ENCODE results near the gene ADGRG6.

DNA sequence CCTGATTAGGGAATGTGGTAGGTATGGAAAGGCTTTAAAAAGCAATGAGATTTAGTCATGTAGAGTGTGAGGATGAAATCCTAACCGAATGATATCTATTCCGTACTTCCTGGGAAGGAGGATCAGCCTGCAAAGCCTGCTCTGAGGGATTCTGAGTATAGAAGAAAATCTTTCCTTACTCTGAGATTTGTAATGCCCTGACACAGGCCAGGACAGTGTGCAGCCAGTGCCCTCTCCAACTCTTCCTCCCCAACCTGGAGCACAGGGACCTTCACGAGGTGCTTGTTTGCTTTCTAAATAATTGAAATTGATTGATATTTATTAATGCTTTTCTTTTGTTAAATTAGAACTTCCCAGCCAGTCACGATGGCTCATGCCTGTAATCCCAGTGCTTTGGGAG is 131.6 kb downstream of the ADGRG6 start:
- TF ChIP-seq, protein P1, sequence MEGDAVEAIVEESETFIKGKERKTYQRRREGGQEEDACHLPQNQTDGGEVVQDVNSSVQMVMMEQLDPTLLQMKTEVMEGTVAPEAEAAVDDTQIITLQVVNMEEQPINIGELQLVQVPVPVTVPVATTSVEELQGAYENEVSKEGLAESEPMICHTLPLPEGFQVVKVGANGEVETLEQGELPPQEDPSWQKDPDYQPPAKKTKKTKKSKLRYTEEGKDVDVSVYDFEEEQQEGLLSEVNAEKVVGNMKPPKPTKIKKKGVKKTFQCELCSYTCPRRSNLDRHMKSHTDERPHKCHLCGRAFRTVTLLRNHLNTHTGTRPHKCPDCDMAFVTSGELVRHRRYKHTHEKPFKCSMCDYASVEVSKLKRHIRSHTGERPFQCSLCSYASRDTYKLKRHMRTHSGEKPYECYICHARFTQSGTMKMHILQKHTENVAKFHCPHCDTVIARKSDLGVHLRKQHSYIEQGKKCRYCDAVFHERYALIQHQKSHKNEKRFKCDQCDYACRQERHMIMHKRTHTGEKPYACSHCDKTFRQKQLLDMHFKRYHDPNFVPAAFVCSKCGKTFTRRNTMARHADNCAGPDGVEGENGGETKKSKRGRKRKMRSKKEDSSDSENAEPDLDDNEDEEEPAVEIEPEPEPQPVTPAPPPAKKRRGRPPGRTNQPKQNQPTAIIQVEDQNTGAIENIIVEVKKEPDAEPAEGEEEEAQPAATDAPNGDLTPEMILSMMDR (IDR thresholded peaks at IDR 0.05; ENCODE audit: low read length), result no peak
- TF ChIP-seq EZH2 (optimal IDR thresholded peaks at IDR 0.05; ENCODE audit: low read depth, low read length), result no peak

Measured in MM.1S (cell line).